Effector CD8-positive, alpha-beta T cell (primary cell): ENCODE measurements around the gene BANP.
"Not testable (repeated sequence)": the region's sequence is repeated elsewhere in the genome, so short reads cannot be mapped to it uniquely, and the experiment has no call there.

Experiments used
- DNase-seq: peaks from one replicate; lab custom pipeline; 2025; lab: John Stamatoyannopoulos, UW

Gene BANP

GRCh38 chr16:87995644-87996043 is 44.4 kb downstream of the BANP start:
- no peak for DNase-seq

DNA sequence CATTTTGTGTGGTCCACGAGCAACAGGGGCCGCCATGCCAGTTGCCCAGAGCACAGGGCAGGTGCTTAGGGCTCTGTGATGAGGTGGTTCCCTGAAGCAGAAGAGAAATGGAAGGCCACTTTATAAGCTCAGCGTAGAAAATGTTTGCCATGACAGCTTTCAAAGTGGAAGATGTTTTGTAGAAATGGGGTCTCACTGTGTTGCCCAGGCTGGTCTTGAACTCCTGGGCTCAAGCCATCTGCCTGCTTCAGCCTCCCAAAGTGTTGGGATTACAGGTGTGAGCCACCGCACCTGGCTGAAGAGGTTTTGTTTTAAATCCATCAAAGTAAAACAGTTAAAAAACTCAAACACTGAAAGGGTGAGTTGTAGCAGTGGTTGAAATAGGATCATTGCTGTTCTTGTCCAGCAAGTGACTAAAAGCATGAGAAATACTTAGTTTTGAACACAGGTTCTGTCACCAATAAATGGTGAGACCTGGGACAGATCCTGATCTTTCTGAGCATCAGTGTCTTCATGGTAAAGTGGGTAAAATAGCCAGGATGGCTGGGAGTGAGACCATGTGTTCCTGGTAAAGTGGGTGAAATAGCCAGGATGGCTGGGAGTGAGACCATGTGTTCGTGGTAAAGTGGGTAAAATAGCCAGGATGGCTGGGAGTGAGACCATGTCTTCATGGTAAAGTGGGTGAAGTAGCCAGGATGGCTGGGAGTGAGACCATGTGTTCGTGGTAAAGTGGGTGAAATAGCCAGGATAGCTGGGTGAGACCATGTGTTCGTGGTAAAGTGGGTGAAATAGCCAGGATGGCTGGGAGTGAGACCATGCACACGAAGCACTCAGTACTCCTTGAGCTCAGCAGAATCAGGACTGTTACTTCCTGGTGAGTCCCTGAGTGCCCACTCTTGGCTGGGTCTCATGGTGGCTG is 46.0 kb downstream of the BANP start:
- no peak for DNase-seq

GRCh38 chr16:87998184-87998793 is 47.1 kb downstream of the BANP start:
- not testable (repeated sequence) for DNase-seq

- DNase-seq = not testable (repeated sequence)
These were observed 47.8 kb downstream of the BANP start for GRCh38 chr16:87998992-87999391.

GRCh38 chr16:88002211-88002610 is 51.0 kb downstream of the BANP start:
- DNase-seq = no peak

GRCh38 chr16:88002749-88003148 is 51.5 kb downstream of the BANP start:
- DNase-seq = no peak

DNA sequence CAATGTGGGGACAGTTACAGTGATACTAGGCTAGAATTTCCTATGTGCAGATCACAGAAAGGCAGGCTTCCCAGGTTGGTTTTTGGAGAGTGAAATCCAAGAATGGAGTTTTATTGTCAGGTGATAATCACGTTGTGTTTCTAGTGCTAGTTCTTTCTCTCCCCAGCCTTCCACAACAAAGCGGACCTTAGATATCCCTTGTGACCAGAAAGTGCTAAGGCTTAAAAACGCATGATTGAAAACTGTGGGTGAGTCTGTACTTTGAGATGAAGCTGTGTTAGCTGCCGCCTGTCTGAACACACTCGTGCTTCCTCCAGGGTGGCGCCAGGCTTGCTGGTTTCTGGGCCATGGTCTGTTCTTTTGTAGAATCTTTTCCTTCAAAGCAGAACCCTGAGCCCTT is 52.1 kb downstream of the BANP start:
- no peak for DNase-seq

DNA sequence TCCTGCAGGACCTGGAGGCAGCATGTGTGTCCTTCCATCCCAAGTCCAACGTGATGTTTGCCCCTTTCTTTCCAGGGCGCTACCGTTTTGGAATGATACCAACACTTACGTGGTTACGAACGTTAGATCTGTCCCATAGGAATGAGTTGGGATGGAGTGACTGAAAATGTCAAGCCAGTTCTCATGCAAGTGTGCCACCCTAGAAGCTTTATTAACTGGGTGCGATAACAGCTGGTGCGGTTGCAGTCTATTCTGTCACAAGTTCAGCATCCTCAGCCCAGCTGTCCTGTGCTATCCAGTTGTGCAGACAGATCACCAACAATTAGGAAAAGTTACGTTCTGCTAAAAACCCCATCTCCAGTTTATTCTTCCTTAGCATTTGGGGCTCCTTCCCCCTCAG is 52.5 kb downstream of the BANP start:
- DNase-seq = no peak

DNA sequence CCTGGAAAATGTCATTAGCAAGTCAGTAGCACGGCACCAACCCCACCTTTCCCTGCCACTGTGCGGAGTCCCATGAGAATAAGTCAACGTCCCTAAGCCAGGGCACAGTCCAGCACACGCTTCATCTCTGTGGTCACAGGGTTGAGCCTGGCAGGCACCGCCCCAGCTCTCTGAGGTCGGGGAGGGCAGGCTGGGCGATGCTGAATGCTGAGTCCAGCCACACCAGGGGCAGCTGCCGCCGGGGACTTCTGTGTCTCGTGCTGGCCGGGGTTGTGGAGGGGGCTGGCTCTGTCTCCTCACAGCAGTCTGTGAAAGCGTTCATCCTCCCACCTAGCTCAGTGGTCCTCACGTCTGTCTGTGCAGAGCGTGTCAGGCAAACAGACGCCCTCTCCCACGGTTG is 53.2 kb downstream of the BANP start:
- DNase-seq = no peak

- no peak for DNase-seq
These were observed 53.9 kb downstream of the BANP start for GRCh38 chr16:88005181-88005581.

GRCh38 chr16:88005968-88006367 is 54.7 kb downstream of the BANP start:
- DNase-seq = no peak

DNA sequence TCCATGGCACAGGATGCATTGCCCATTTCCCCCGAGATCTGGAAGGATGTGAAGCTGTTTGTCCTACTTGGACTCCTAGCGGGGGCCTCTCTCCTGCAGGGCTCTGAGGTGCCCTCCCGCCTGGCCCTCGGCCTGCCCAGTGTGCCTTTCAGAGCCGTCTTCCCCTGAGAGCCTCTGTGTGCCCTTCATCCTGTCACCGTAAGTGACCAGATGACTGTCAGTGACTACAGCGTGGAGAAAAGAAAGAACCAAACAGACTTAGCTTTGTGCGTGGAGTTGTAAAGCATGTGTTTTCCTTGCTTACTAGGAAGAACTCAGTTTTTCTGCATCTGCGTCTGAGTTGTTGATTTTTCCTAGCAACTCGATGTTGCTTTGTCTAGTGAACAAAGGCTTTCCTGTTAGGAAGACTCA is 56.1 kb downstream of the BANP start:
- DNase-seq = no peak

DNA sequence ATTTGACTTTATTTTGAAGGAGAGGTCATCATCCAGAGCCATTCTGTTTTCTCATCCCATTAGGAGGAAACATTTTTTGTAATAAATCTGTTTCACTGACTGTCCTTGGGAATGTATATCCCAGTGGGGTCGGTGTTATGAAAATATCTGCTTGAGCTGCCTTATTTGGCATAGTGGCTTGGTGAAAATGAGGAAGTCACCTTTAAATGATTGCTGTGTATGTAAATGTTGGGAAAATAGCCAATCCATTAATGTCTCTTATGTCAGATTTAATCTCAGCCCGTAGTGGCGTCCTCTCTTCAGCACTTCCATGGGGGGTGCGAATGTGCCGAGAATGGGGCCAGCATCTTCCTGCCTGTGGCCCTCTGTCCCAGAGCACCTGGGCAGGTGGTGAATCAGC is 57.6 kb downstream of the BANP start:
- no peak for DNase-seq

DNA sequence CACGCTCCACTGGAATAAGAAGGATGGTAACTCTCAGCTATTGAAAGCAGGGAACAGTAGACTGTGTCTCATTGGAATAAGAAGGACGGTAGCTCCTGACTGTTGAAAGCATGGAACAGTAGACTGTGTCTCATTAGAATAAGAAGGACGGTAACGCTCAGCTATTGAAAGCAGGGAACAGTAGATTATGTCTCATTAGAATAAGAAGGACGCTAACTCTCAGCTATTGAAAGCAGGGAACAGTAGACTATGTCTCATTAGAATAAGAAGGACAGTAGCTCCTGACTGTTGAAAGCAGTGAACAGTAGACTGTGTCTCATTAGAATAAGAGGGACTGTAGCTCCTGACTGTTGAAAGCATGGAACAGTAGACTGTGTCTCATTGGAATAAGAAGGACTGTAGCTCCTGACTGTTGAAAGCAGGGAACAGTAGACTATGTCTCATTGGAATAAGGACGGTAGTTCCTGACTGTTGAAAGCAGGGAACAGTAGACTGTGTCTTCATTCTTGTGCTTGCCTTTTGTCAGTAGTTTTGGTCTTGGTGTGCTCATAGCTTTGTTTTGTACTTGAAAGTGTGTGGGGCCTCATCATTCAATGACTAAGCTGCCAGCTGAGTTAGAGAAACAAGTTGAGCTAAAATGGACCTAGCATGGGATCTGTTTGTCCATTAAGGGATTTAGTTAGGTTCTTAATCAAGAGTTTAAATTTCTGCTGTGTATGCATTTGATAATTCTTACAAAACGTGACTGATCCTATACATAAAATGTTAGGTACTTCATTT is 58.5 kb downstream of the BANP start:
- DNase-seq = no peak

DNA sequence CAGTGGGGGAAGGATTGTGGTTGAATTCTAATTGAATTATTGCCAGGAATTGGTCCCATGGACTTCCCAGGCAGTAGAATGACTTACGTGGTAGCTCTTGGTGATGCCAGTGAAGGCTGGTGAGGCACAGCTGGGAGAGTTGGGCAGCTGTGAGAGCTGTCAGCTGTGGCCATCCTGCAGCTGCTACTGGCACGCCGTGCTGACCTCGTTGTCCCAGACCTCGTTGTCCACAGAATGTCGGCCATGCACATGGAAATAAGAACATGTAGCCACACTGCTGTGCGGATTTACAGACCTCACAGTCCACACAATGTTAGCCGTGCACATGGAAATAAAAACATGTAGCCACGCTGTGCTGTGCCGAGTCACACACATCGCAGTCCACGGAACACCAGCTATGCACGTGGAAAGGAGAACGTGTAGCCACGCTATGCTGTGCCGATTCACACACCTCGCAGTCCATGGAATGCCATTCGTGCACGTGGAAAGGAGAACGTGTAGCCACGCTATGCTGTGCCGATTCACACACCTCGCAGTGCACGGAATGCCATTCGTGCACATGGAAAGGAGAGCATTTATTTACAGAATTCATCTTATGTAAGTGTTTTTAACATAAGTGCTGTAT is 59.2 kb downstream of the BANP start:
- no peak for DNase-seq

DNA sequence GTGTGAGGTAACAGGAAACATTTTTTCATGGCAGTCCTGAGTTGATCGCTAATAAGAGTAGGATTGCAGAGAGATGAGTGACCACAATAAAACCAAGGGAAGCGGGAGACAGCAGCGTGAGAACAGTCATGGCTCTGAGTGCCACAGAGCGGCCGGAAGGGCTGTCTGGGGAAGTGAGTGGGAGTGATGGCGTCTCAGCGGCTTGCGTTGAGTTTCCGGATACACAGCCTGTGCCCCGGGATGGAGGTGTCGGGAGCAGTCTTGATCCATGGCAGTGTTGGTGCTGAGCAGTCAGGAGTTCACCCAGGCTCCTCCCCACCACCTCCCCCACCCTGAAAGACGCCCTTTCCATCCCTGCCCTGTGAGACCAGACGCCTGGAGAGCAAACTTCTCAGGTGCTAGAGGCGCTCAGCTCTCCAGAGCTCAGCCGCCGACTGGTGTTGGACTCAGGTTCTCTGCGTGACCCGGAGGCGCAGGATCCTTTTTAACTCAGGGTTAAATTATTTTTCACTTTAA is 59.8 kb downstream of the BANP start:
- DNase-seq = no peak

GRCh38 chr16:88012360-88012759 is 61.1 kb downstream of the BANP start:
- no peak for DNase-seq

DNA sequence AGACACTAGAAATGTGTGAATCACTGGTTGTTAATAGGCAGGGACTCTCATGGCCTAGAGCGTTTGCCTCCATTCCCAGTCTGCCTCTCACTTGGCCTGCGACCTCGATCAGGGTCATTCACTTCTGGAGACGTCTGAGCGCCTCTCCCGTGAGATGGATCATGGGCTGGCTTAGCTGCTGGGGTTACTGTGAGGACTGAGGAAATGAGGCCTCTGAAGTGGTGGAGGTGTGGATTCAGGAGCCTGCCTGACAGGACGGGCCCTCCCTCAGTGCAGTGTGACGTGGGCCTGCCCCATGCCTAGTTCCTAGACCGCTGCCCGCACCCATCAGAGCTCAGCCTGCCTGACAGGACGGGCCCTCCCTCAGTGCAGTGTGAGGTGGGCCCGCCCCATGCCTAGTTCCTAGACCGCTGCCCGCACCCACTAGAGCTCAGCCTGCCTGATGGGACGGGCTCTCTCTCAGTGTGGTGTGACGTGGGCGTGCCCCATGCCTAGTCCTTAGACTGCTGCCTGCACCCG is 61.9 kb downstream of the BANP start:
- no peak for DNase-seq

DNA sequence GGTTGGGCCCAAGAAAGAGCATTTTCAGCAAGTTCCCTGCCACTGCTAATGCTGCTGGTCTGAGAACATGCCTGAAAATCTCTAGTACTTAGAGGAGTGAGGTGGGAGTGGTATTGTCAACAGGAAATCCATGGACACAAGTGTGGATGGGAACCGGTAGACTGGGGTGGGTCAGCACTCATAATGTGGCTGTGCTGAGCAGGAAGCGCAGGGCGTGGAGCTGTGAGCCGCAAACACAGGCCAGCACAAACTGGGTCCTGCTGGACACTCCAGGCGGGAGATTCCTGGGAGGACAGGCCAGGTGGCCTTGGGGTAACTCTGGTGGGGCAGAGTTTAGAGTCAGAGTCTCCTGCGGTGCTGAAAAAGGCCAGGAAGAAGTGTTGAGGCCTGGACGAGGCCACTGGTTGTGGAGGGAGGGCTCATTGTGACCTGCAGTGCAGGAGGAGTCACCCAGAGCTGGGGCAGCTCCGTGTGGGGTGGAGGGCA is 62.6 kb downstream of the BANP start:
- no peak for DNase-seq

DNA sequence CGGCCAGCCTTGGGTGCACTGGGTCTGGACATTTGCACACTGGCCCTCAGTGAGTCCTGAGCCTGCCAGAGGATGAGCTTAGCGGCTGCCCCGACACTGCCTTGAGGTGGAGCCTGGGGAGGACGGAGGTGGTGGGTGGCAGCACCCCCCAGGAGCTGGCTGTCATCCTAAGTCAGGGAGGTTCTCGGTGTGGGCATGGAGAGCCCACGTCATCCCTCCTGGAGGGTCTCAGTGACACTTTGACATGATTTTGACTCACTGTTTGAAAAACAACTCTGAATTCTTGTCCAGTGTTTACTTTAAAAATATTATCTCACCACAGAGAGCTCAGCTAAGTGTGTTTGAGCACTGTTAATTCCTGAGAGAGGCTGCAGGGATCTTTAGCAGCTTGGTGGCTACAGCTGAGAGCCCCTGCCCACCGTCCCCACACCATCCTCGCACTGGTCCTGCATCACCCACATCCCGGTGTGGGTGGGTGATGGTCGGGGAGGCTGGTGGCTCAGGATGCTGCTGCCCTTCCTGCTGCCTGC is 63.1 kb downstream of the BANP start:
- no peak for DNase-seq
